Activated CD4-positive, alpha-beta T cell treated with anti-CD3 and anti-CD28 coated beads for 48 hours (primary cell): ENCODE measurements around the gene EML5.
A peak's percentile ranks its signal among the peaks of the same experiment; 100 is the strongest.
"Not testable (repeated sequence)": the region's sequence is repeated elsewhere in the genome, so short reads cannot be mapped to it uniquely, and the experiment has no call there.

Experiments used
- DNase-seq: peaks from one replicate; pipeline ENCODE4 v3.0.0-alpha.2; 2020

Gene EML5

DNA sequence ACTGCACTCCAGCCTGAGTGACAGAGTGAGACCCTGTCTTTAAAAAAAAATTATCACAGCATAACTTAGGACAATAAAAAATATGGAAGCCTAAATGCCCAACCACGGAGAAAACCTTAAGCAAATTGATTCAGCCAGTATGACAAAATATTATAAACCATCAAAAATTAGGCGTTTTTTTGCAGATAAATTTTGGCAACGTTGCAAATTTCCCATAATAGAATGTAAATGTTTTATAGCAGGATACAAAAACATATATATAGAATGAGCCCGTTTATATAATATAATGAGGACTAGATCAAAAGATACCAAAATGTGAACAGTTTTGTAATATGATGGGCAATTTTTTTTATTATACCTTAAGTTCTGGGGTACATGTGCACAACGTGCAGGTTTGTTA is 6.8 kb upstream of the EML5 start:
- no peak for DNase-seq

GRCh38 chr14:88798156-88798555 is 5.4 kb upstream of the EML5 start:
- no peak for DNase-seq

DNA sequence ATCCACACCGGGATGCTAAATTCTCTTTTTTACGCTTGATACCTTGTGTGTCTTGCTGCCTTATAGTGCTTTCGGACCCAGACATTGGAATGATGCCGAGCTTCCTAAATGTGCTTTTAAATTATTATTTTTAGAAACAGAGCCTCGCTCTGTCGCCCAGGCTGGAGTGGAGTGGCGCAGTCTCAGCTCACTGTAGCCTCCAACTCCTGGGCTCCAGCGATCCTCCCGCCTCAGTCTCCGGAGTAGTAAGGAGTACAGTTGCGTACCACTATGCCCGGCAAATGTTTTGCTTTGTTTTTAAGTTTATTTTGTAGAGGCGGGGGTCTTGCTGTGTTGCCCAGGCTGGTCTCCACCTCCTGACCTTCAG is 489 bp upstream of the EML5 start:
- DNase-seq: peak; percentile 10

- DNase-seq: peak; percentile 34
Measured at GRCh38 chr14:88791629-88792472, 902 bp downstream of the EML5 start.

DNA sequence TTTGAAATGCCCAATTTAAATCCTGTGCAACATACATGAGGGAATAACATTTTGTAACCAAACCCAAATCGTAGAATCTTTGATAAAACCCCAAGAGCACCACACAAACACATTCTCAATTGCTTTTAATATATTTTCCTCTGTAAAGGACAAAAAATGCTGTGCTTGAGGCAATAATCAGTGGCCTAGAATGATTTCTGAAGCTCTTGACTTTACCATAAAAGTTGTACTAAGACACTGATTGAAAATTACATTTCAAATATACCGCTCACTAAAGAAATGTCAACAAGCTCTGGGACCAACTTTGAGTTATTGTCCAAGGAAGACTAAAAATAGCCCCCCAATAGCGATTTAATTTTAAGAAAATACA is 1.5 kb downstream of the EML5 start:
- DNase-seq: no peak

GRCh38 chr14:88790501-88791251 is 2.1 kb downstream of the EML5 start:
- no peak for DNase-seq

DNA sequence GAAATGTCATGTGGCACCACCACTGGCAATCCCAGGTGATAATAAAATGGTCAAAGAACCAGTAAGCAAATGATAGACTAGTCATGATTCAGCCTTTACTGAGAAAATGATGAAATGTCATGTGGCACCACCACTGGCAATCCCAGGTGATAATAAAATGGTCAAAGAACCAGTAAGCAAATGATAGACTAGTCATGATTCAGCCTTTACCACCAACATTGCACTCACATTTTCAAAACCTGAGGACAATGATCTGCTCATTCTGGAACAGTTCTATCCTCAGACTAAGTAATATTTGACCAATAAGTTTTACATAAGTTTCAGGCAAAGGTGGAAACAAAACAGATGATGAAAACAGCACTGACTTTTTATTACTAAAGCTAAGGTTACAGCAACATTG is 3.2 kb downstream of the EML5 start:
- not testable (repeated sequence) for DNase-seq

DNA sequence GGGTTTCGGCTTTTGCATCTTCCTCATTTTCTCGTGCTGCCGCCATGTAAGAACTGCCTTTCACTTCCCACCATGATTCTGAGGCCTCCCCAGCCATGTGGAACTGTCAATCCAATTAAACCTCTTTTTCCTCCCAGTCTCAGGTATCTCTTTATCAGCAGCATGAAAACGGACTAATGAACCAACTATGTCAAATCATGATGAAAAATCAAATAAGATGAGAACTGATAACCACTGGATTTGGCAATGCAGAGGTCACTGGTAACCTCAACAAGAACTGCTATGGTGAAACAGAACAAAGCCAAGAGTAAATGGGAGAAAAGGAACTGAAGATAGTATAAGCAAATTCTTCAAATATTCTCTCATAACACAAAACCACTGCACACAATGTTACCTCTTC is 6.0 kb downstream of the EML5 start:
- no peak for DNase-seq

GRCh38 chr14:88785911-88786310 is 6.8 kb downstream of the EML5 start:
- DNase-seq: no peak

- DNase-seq: no peak
Measured at GRCh38 chr14:88775532-88775931, 17.2 kb downstream of the EML5 start.

GRCh38 chr14:88770736-88771135 is 22.0 kb downstream of the EML5 start:
- no peak for DNase-seq

- no peak for DNase-seq
Measured at GRCh38 chr14:88765130-88765529, 27.6 kb downstream of the EML5 start.

DNA sequence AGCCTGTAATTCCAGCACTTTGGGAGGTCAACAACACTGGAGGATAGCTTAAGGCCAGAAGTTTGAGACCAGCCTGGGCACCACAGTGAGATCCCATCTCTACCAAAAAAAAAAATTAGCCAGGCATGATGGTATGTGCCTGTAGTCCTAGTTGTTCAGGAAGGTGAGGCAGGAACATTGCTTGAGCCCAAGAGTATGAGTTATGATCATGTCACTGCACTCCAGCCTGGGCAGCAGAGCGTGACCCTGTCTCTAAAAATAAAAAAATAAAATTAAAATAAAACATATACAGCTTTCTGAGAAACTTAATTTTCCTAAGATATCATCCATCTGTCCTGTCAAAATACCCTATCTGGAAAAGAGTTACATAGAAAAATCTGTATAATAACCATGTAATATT is 38.9 kb downstream of the EML5 start:
- no peak for DNase-seq

DNA sequence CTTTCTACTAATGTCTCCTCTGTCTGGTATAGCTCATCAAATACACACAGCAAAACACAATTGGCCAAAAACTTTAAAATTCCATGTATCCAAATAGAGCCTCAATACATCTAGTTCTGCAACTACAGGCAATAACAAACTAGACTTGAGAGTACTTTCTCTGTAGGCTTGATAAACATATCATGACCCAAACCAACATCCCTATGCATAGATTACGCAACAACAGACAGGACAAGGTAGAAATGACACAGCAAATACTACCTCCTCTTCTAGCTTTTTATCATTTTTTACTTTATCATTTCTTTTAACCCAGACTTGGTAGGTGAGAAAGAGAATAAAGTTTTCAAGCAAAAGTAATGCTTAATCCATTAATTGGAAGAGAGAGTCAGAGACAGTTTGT is 41.8 kb downstream of the EML5 start:
- DNase-seq: no peak

GRCh38 chr14:88750413-88750812 is 42.3 kb downstream of the EML5 start:
- DNase-seq: no peak

DNA sequence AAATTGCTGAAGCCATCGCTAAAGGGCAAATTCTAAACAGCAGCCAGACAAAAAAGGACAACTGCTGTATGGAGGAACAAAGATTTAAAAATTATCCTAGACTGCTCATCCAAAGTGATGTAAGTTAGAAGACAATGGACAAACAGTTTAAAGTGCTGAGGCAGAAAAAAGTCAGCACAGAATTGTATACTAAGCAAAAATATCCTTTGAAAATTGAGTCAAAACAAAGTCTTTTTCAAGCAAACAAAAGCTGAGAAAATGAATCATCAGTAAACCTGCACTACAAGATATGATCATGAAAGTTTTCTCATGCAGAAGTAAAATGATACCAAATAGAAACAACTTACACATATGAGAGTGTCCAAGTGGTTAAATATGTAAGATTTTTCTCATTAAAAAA is 43.6 kb downstream of the EML5 start:
- DNase-seq: no peak

GRCh38 chr14:88748288-88748687 is 44.5 kb downstream of the EML5 start:
- DNase-seq: no peak

DNA sequence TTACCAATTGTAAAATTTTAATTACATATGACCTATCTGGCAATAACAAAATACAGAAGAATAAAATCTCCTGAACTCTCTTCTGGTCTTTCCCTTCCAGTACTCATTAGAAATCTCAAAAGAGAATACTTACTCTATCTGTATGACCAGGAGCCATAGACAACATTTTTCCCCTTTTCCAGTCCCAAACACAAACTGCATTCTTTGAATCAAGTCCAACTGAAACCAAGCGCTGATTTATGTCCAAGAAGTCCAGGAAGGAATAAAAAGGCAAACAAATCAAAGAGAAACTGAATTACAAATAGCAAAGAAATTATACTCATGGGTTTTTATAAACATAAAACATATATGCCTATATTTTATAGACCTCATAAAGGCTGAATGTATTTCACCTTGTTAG is 46.7 kb downstream of the EML5 start:
- DNase-seq: no peak

GRCh38 chr14:88737245-88737644 is 55.5 kb downstream of the EML5 start:
- no peak for DNase-seq

GRCh38 chr14:88733121-88733520 is 59.6 kb downstream of the EML5 start:
- no peak for DNase-seq

GRCh38 chr14:88729159-88729558 is 63.6 kb downstream of the EML5 start:
- no peak for DNase-seq

GRCh38 chr14:88727057-88727456 is 65.7 kb downstream of the EML5 start:
- DNase-seq: no peak

- DNase-seq: no peak
Measured at GRCh38 chr14:88710709-88711108, 82.0 kb downstream of the EML5 start.

- no peak for DNase-seq
Measured at GRCh38 chr14:88707088-88707487, 85.7 kb downstream of the EML5 start.

GRCh38 chr14:88706425-88706824 is 86.3 kb downstream of the EML5 start:
- DNase-seq: no peak
